ENCODE data around the gene TBX6.

Gene TBX6

DNA sequence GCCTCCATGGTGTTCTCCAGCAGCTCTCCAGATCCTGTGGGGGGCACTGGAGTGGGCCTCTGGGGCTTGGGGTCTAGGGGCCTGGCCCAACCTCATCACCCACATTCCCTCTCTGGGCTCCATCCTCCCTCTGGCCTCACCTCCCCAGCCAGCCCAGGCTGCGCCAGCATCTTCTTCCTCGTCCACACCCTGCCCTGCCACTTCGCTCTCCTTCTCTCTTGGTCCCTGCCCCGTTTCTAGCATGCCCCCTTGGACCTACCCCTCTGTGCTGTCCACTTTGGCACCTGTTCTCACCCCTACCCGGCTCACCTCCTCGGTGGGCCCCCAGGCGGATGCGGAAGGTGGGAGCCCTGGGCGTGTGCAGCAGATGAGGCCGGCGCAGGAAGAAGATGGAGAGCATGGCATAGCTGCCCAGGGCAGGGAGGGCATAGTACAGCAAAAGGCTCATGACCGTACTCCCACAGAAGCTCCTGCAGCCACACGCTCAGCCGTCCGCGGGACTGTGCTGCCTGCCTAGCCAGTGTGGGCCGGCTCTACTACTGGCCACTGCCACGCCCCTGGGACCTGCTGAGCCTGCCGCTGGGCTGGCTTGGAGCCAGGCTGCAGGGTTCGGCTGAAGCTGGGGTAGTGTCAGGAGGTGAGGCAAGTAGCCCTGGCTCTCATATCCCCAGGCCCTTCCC lies 21.4 kb upstream of the TBX6 start, which contains the start of gene GDPD3:
Gene GDPD3 (minus strand): TSS at position 507 of the 680 bp plus-strand sequence. CDS start 59 bp downstream, at position 448.
- no peak for TF ChIP-seq FOXP2 (optimal IDR thresholded peaks at IDR 0.05; ENCODE audit: borderline replicate concordance, extremely low read depth, extremely low read length, insufficient read depth)
- TF ChIP-seq POLR2AphosphoS5 (IDR thresholded peaks at IDR 0.05; ENCODE audit: low read depth, low read length) = no peak
- TF ChIP-seq TAF1 (IDR thresholded peaks at IDR 0.05; ENCODE audit: borderline replicate concordance, insufficient read depth, low read length) = no peak
- TF ChIP-seq, protein P1, sequence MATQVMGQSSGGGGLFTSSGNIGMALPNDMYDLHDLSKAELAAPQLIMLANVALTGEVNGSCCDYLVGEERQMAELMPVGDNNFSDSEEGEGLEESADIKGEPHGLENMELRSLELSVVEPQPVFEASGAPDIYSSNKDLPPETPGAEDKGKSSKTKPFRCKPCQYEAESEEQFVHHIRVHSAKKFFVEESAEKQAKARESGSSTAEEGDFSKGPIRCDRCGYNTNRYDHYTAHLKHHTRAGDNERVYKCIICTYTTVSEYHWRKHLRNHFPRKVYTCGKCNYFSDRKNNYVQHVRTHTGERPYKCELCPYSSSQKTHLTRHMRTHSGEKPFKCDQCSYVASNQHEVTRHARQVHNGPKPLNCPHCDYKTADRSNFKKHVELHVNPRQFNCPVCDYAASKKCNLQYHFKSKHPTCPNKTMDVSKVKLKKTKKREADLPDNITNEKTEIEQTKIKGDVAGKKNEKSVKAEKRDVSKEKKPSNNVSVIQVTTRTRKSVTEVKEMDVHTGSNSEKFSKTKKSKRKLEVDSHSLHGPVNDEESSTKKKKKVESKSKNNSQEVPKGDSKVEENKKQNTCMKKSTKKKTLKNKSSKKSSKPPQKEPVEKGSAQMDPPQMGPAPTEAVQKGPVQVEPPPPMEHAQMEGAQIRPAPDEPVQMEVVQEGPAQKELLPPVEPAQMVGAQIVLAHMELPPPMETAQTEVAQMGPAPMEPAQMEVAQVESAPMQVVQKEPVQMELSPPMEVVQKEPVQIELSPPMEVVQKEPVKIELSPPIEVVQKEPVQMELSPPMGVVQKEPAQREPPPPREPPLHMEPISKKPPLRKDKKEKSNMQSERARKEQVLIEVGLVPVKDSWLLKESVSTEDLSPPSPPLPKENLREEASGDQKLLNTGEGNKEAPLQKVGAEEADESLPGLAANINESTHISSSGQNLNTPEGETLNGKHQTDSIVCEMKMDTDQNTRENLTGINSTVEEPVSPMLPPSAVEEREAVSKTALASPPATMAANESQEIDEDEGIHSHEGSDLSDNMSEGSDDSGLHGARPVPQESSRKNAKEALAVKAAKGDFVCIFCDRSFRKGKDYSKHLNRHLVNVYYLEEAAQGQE (IDR thresholded peaks at IDR 0.05; ENCODE audit: insufficient read depth in 1 of 2, low read depth in 2 of 2, low read length in 2 of 2) = no peak
- TF ChIP-seq SIN3A (IDR thresholded peaks at IDR 0.05; ENCODE audit: borderline replicate concordance, insufficient read depth, low read length) = no peak

DNA sequence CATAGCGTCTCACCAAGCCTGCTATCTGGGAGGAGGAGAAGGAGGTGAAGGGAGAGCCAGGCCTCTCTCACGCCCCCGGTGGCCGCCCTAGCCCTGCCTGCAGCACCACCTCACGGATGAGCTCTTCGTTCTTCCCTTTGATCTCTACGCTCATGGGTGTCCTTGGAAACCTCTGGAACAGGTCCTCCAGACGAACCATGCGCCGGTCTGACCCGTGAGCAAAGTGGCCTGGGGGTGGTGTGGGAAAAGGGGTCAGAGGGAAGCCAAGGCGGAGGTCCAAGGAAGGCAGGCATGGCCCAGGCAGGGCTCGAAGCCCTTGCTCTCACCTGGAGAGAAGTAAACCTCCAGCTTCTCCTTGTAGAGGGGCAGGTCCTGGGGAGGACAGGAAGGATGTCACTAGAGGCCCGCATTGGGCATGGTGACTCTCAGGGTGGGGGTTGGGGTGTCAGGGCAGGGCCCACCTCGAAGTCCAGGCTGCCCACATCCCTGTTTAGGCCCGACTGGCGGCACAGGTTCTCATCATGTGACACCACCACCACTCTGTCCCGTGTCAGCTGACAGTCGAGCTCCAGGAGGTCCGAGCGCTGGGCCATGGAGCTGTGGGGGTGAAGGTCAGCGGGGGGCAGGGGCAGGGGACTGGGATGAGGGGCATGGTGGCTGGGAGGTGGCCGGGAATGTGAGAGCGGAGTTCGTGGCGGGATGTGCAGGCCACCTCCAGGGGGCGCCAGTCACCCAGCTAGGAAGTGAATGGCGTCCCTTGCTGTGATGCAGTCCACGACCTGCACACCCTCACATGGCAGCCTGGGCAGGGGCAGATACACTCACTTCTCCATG lies 20.7 kb upstream of the TBX6 start:
- TF ChIP-seq FOXP2 (optimal IDR thresholded peaks at IDR 0.05; ENCODE audit: borderline replicate concordance, extremely low read depth, extremely low read length, insufficient read depth) (no peak), TAF1 (IDR thresholded peaks at IDR 0.05; ENCODE audit: borderline replicate concordance, insufficient read depth, low read length) (no peak)
- TF ChIP-seq, protein P1 (IDR thresholded peaks at IDR 0.05; ENCODE audit: insufficient read depth in 1 of 2, low read depth in 2 of 2, low read length in 2 of 2) = no peak

DNA sequence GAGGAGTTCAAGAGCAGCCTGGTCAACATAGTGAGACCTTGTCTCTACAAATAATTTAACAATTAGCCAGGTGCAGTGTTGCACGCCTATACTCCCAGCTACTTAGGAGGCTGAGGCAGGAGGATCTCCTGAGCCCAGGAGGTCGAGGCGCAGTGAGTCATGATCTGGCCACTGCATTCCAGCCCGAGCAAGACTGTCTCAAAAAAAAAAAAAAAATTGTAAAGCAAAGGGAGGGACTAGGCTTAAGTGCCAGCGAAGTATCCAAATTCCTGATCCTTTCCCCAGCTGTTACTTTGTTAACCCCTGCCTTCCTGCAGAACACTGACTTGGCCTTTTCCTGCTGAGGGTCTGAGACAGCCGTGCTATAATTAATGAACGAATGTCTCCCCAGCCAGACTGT lies 18.9 kb upstream of the TBX6 start:
- no peak for TF ChIP-seq TAF1 (IDR thresholded peaks at IDR 0.05; ENCODE audit: borderline replicate concordance, insufficient read depth, low read length)
- TF ChIP-seq, protein P1 (IDR thresholded peaks at IDR 0.05; ENCODE audit: insufficient read depth in 1 of 2, low read depth in 2 of 2, low read length in 2 of 2) = no peak
- no peak for TF ChIP-seq FOXP2 (optimal IDR thresholded peaks at IDR 0.05; ENCODE audit: borderline replicate concordance, extremely low read depth, extremely low read length, insufficient read depth)
- no peak for TF ChIP-seq SIN3A (IDR thresholded peaks at IDR 0.05; ENCODE audit: borderline replicate concordance, insufficient read depth, low read length)
- no peak for TF ChIP-seq POLR2AphosphoS5 (IDR thresholded peaks at IDR 0.05; ENCODE audit: low read depth, low read length)

DNA sequence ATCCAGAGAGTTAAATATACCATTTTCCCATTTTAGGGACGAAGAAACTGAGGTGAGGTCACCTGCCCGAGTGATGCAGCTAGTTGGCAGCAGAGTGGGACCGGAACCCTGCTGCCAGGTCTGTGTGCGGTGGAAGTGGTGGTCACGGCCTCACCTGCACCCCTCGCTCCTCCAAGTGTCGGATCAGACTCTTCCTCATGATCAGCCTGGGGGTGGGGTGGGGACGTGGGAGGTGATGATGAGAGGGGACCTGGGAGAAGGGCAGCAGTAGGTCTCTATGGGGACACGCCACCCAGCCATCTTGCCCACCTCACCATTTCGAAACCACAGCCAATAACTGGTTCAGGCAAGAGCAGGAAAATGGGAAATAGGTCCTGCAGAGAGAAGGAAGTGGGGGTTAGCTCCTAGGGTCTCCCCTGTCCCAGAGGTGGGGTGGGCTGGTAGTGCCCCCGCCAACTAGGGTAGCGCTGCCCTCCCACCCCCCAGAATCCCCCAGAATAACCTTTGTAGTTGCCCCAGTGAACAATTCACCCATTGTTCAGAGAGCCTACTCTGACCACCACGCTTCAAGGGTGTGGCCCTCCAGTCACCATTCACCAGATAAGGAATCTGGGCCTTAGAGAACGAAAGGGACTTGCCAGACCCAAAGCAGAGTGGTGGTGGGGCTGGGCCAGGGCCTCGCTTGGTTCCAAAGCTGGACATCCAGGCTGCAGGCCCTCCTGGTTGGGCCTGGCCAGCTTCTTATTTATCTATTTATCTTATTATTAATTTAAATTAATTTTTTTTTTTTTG lies 16.5 kb upstream of the TBX6 start:
- no peak for TF ChIP-seq POLR2AphosphoS5 (IDR thresholded peaks at IDR 0.05; ENCODE audit: low read depth, low read length)
- TF ChIP-seq SIN3A (IDR thresholded peaks at IDR 0.05; ENCODE audit: borderline replicate concordance, insufficient read depth, low read length) = no peak
- no peak for TF ChIP-seq TAF1 (IDR thresholded peaks at IDR 0.05; ENCODE audit: borderline replicate concordance, insufficient read depth, low read length)
- TF ChIP-seq, protein P1 (IDR thresholded peaks at IDR 0.05; ENCODE audit: insufficient read depth in 1 of 2, low read depth in 2 of 2, low read length in 2 of 2) = no peak
- no peak for TF ChIP-seq FOXP2 (optimal IDR thresholded peaks at IDR 0.05; ENCODE audit: borderline replicate concordance, extremely low read depth, extremely low read length, insufficient read depth)

Measured in PFSK-1 (cell line).